Esophagus squamous epithelium (tissue), 5 donors: ENCODE measurements around the gene MARVELD1. TPM values are rescaled to one million over a fixed set of nuclear protein-coding genes. Genes with fewer than 3 reads are reported as not detected.

Experiments
- DNase-seq: peaks from one replicate; lab custom pipeline; 2025; lab: John Stamatoyannopoulos, UW
- H3K27ac ChIP-seq, 4 donors: fragments of 200-600 bp; sonication (generic); one replicate each; pipeline ENCODE4 v1.5.1; 2016 to 2019; ENCODE audit warnings: mild to moderate bottlenecking in 1 of 4
- H3K27me3 ChIP-seq, 4 donors: fragments of 200-600 bp; sonication (generic); 1 replicate in 3 of 4; 2 replicates in 1 of 4; pipeline versions ENCODE4 v1.5.1 to v1.6.0; 2017 to 2021; ENCODE audit warnings: antibody characterized with exemption in 1 of 4
- H3K36me3 ChIP-seq, 3 donors: fragments of 200-600 bp; sonication (generic); one replicate each; pipeline ENCODE4 v1.5.1; 2016 to 2019
- H3K4me1 ChIP-seq, 3 donors: fragments of 200-600 bp; sonication (generic); one replicate each; pipeline ENCODE4 v1.5.1; 2017 to 2019
- H3K4me3 ChIP-seq, 4 donors: fragments of 200-600 bp; sonication (generic); 1 replicate in 3 of 4; 2 replicates in 1 of 4; pipeline ENCODE4 v1.5.1; 2016 to 2019; ENCODE audit warnings: mild to moderate bottlenecking in 2 of 4, moderate library complexity in 1 of 4
- H3K9me3 ChIP-seq, 3 donors: fragments of 200-600 bp; sonication (generic); one replicate each; pipeline ENCODE4 v1.5.1; 2016 to 2019
- CTCF ChIP-seq, 6 experiments: fragments of 450-650 bp in 4 of 6; fragments of 200-600 bp in 2 of 6; sonication (generic) in 2 of 6; IDR thresholded peaks; one replicate each; pipeline ENCODE4 v1.5.1; 2016 to 2019; ENCODE audit warnings: antibody characterized with exemption in 6 of 6, mild to moderate bottlenecking in 4 of 6, moderate library complexity in 4 of 6
- POLR2A ChIP-seq, 4 donors: fragments of 450-650 bp; IDR thresholded peaks; one replicate each; pipeline ENCODE4 v1.6.1; 2017; ENCODE audit warnings: antibody characterized with exemption in 4 of 4, mild to moderate bottlenecking in 4 of 4, moderate library complexity in 3 of 4
- WGBS, 2 donors: methylation state at CpG; one replicate each; pipeline ENCODE4 v1.1.5; 2018; 5-methylcytosine and 5-hydroxymethylcytosine counted together
- intact Hi-C: fragments of 100-400 bp; cut with DNase I; formaldehyde crosslinking; loops from one replicate; pipeline ENCODE4 v1.15.0; 2022
- total RNA-seq, 4 donors: library from RNA; depleted of rRNA; stranded (reverse); fragments of >200 nt; gene quantifications; one replicate each; pipeline ENCODE4 v1.1.0, GENCODE V29; 2016
- donor health status: DM: yes; HTN: yes; CAD: no.

Gene MARVELD1
- total RNA-seq, 4 donors from 2014 or later: 4.0 to 20.5 (median 12.3) TPM

- intact Hi-C loops: no loop called here
- Histone ChIP-seq H3K36me3 (peaks cover 41 to 100% (median 52%) of the 10 kb centered on the region in 3 donors), H3K27ac (no peak overlapping the region), H3K4me1 (no peaks in the 10 kb centered on the region), H3K27me3 (no peaks in the 10 kb centered on the region), H3K9me3 (no peaks in the 10 kb centered on the region), H3K4me3 (no peak overlapping the region)
- TF ChIP-seq POLR2A (IDR thresholded peaks at IDR 0.05) (no peak), CTCF (IDR thresholded peaks at IDR 0.05) (no peak)
- no peak for DNase-seq
- WGBS, 2 donors: 81% methylated on average over 5 of the region's 18 CpGs; no CpG with 5 or more reads in 1 of the 2 donors
Measured at GRCh38 chr10:97752956-97753355, 39.4 kb downstream of the MARVELD1 start.

- intact Hi-C loops: no loop called here
- Histone ChIP-seq H3K27ac (no peak overlapping the region), H3K4me1 (no peaks in the 10 kb centered on the region), H3K4me3 (no peak overlapping the region), H3K27me3 (no peaks in the 10 kb centered on the region), H3K9me3 (no peaks in the 10 kb centered on the region), H3K36me3 (peaks cover 35 to 97% (median 49%) of the 10 kb centered on the region in 3 donors)
- no peak for DNase-seq
- WGBS, 2 donors: 76 to 100% methylated on average over 4 of the region's 4 CpGs
- TF ChIP-seq POLR2A (IDR thresholded peaks at IDR 0.05) (no peak), CTCF (IDR thresholded peaks at IDR 0.05) (no peak)
Measured at GRCh38 chr10:97754726-97755125, 41.2 kb downstream of the MARVELD1 start.

GRCh38 chr10:97755718-97756117 is 42.2 kb downstream of the MARVELD1 start:
- Histone ChIP-seq H3K27ac (no peak overlapping the region), H3K4me1 (no peaks in the 10 kb centered on the region), H3K9me3 (no peaks in the 10 kb centered on the region), H3K36me3 (peaks cover 39 to 97% (median 43%) of the 10 kb centered on the region in 3 donors), H3K4me3 (no peak overlapping the region), H3K27me3 (no peaks in the 10 kb centered on the region)
- DNase-seq: no peak
- intact Hi-C loops: no loop called here
- WGBS, 2 donors: 100% methylated on average over 2 to 3 of the region's 6 CpGs
- TF ChIP-seq CTCF (IDR thresholded peaks at IDR 0.05): no peak
- no peak for TF ChIP-seq POLR2A (IDR thresholded peaks at IDR 0.05)

- H3K4me3 ChIP-seq: no peak overlapping the region
- H3K4me1 ChIP-seq: no peaks in the 10 kb centered on the region
- H3K9me3 ChIP-seq: no peaks in the 10 kb centered on the region
- intact Hi-C loops: no loop called here
- H3K27ac ChIP-seq: no peak overlapping the region
- no peak for DNase-seq
- 60 to 63% methylated on average over 2 to 3 of the region's 6 CpGs for WGBS, 2 donors
- H3K27me3 ChIP-seq: no peaks in the 10 kb centered on the region
- peaks cover 29 to 97% (median 43%) of the 10 kb centered on the region in 3 donors for H3K36me3 ChIP-seq
- TF ChIP-seq CTCF (IDR thresholded peaks at IDR 0.05) (no peak), POLR2A (IDR thresholded peaks at IDR 0.05) (no peak)
Measured at GRCh38 chr10:97757471-97757870, 43.9 kb downstream of the MARVELD1 start.

- no peak for DNase-seq
- Histone ChIP-seq H3K4me3 (no peak overlapping the region), H3K27me3 (no peaks in the 10 kb centered on the region), H3K9me3 (no peaks in the 10 kb centered on the region), H3K4me1 (no peaks in the 10 kb centered on the region), H3K27ac (no peak overlapping the region), H3K36me3 (peaks cover 21 to 84% (median 32%) of the 10 kb centered on the region in 3 donors)
- TF ChIP-seq POLR2A (IDR thresholded peaks at IDR 0.05) (no peak), CTCF (IDR thresholded peaks at IDR 0.05) (peak; percentile 17 to 69 (median 62))
- intact Hi-C loops: no loop called here
- 33% methylated on average over 2 of the region's 5 CpGs; no CpG with 5 or more reads in 1 of the 2 donors for WGBS, 2 donors
Measured at GRCh38 chr10:97759158-97759887, 45.8 kb downstream of the MARVELD1 start.
